GM12878 (cell line): ENCODE results near the gene SAMD4A. TPM values are rescaled to one million over a fixed set of nuclear protein-coding genes. Genes with fewer than 3 reads are reported as not detected.

ENCODE experiments used
- ATAC-seq: fragments of 200-7000 bp; cut with Tn5 transposase; 3 replicates; pipeline ENCODE4 v1.9.1; 2020; ENCODE audit warnings: mild to moderate bottlenecking, moderate library complexity
- BruUV-seq: library from RNA; stranded (reverse); fragments of 400-500 nt; replicated peaks from 2 replicates; lab custom pipeline; 2021; lab: Mats Ljungman, UMichigan
- CTCF ChIA-PET: fragments of 300-600 bp; sonication (Branson Sonifier 250); formaldehyde crosslinking; extraction: SDS; loops from one replicate; lab custom pipeline; 2021; ENCODE audit warnings: inconsistent platforms; lab: Yijun Ruan, JAX
- POLR2A ChIA-PET: fragments of 350-600 bp; formaldehyde crosslinking; extraction: SDS; loops from one replicate; lab custom pipeline; 2021; ENCODE audit warnings: inconsistent platforms; lab: Charles Lee
- RAD21 ChIA-PET: fragments of 300-600 bp; sonication (Branson Sonifier 250); formaldehyde crosslinking; loops from one replicate; lab custom pipeline; 2023; ENCODE audit warnings: antibody characterized with exemption; ENCODE audit not compliant: unreplicated experiment; lab: Charles Lee
- SMC1A ChIA-PET: fragments of 300-600 bp; sonication (Branson Sonifier 250); formaldehyde crosslinking; loops from one replicate; lab custom pipeline; 2023; ENCODE audit not compliant: unreplicated experiment, uncharacterized antibody; lab: Charles Lee
- DNase-seq: peaks from one replicate; pipeline ENCODE4 v3.0.0-alpha.2; 2011; ENCODE audit warnings: low read depth, low spot score
- FAIRE-seq: peaks from 3 replicates; lab custom pipeline; 2011; peaks lifted over from hg19 to GRCh38; lab: Jason Lieb, UNC
- H2AFZ ChIP-seq: 2 replicates; pipeline ENCODE4 v1.6.0; 2011; ENCODE audit warnings: low read depth, low read length, control low read depth; ENCODE audit not compliant: control insufficient read depth
- H3K27ac ChIP-seq: 2 replicates; pipeline ENCODE4 v1.5.1; 2011; ENCODE audit warnings: control low read depth; ENCODE audit not compliant: control insufficient read depth, insufficient read depth
- H3K27me3 ChIP-seq, 2 experiments: replicated peaks in 1 of 2; 2 replicates each; pipeline versions ENCODE4 v1.6.0 to v1.6.1; 2011; ENCODE audit warnings: low read length in 1 of 2; ENCODE audit not compliant: control insufficient read depth in 2 of 2, insufficient read depth in 2 of 2
- H3K36me3 ChIP-seq, 2 experiments: 2 replicates each; pipeline ENCODE4 v1.5.1; 2011; ENCODE audit warnings: low read length in 1 of 2; ENCODE audit not compliant: control insufficient read depth in 2 of 2, insufficient read depth in 2 of 2
- H3K4me1 ChIP-seq: 2 replicates; pipeline ENCODE4 v1.6.1; 2011; ENCODE audit warnings: mild to moderate bottlenecking, low read length, moderate library complexity, mixed read lengths; ENCODE audit not compliant: control insufficient read depth, insufficient read depth
- H3K4me2 ChIP-seq: 2 replicates; pipeline ENCODE4 v1.6.0; 2011; ENCODE audit warnings: control low read depth; ENCODE audit not compliant: control insufficient read depth, insufficient read depth
- H3K4me3 ChIP-seq: fragments of 200-600 bp; sonication (generic); 2 replicates; pipeline ENCODE4 v1.5.1; 2016
- H3K79me2 ChIP-seq: 2 replicates; pipeline ENCODE4 v1.6.0; 2011; ENCODE audit warnings: low read length; ENCODE audit not compliant: control insufficient read depth, insufficient read depth
- H3K9ac ChIP-seq: 2 replicates; pipeline ENCODE4 v1.8.0; 2011; ENCODE audit warnings: low read length, control low read depth, mixed read lengths; ENCODE audit not compliant: control insufficient read depth, insufficient read depth
- H3K9me3 ChIP-seq: replicated peaks from 3 replicates; pipeline ENCODE4 v1.5.1; 2011; ENCODE audit warnings: mild to moderate bottlenecking, low read length; ENCODE audit not compliant: control insufficient read depth, insufficient read depth
- H4K20me1 ChIP-seq: 2 replicates; pipeline ENCODE4 v1.6.0; 2011; ENCODE audit not compliant: control insufficient read depth, insufficient read depth
- ATF3 ChIP-seq: IDR thresholded peaks from 2 replicates; pipeline ENCODE4 v1.6.1; 2011; ENCODE audit warnings: low read depth, mild to moderate bottlenecking, low read length, moderate library complexity, borderline replicate concordance; ENCODE audit errors: extremely low read depth
- CEBPB ChIP-seq, 2 experiments: fragments of 150-350 bp in 1 of 2; IDR thresholded peaks; 2 replicates each; pipeline ENCODE4 v1.6.1; 2012 to 2014; ENCODE audit warnings: low read depth in 2 of 2, low read length in 2 of 2, borderline replicate concordance in 1 of 2, inconsistent platforms in 1 of 2
- CREB1 ChIP-seq: IDR thresholded peaks from 2 replicates; pipeline ENCODE4 v1.6.1; 2012; ENCODE audit warnings: low read depth, mild to moderate bottlenecking, inconsistent platforms
- CREM ChIP-seq: IDR thresholded peaks from 2 replicates; pipeline ENCODE4 v1.6.1; 2014; ENCODE audit warnings: antibody characterized with exemption, low read depth
- E2F8 ChIP-seq: fragments of 450-650 bp; IDR thresholded peaks from 2 replicates; pipeline ENCODE4 v1.6.1; 2018; ENCODE audit warnings: mild to moderate bottlenecking, low read depth, moderate library complexity; ENCODE audit not compliant: partially characterized antibody
- EP300 ChIP-seq, 2 experiments: fragments of 150-350 bp in 1 of 2; IDR thresholded peaks; 2 replicates each; pipeline ENCODE4 v1.6.1; 2011 to 2012; ENCODE audit warnings: low read depth in 2 of 2, low read length in 2 of 2, borderline replicate concordance in 1 of 2, improper control_type of control experiment in 1 of 2, inconsistent platforms in 1 of 2; ENCODE audit not compliant: control insufficient read depth in 1 of 2
- GATAD2B ChIP-seq: fragments of 450-650 bp; conservative IDR thresholded peaks from 2 replicates; pipeline ENCODE4 v1.6.1; 2017; ENCODE audit warnings: low read depth, mild to moderate bottlenecking, moderate library complexity
- KAT2A ChIP-seq: conservative IDR thresholded peaks from 2 replicates; pipeline ENCODE4 v1.6.1; 2011; ENCODE audit warnings: low read depth, low read length; ENCODE audit not compliant: control insufficient read depth
- MXI1 ChIP-seq: fragments of 150-350 bp; IDR thresholded peaks from 2 replicates; pipeline ENCODE4 v1.6.1; 2011; ENCODE audit warnings: low read depth, mild to moderate bottlenecking, inconsistent platforms, low read length, improper control_type of control experiment
- NFXL1 ChIP-seq: fragments of 450-650 bp; IDR thresholded peaks from 2 replicates; pipeline ENCODE4 v1.6.1; 2017; ENCODE audit warnings: antibody characterized with exemption, mild to moderate bottlenecking, borderline replicate concordance
- RB1 ChIP-seq: fragments of 450-650 bp; formaldehyde crosslinking; IDR thresholded peaks from 2 replicates; pipeline ENCODE4 v1.6.1; 2017; ENCODE audit warnings: mild to moderate bottlenecking, borderline replicate concordance
- RELB ChIP-seq: fragments of 450-650 bp; IDR thresholded peaks from 2 replicates; pipeline ENCODE4 v1.6.1; 2017; ENCODE audit warnings: low read depth, mild to moderate bottlenecking, moderate library complexity
- WGBS: methylation state at CpG from one replicate; pipeline ENCODE4 v1.1.6; 2016; ENCODE audit warnings: low lambda C conversion rate; ENCODE audit not compliant: insufficient replicate concordance, insufficient coverage; ENCODE audit errors: missing lambda C conversion rate; 5-methylcytosine and 5-hydroxymethylcytosine counted together
- in situ Hi-C: fragments of 300-500 bp; cut with MboI; formaldehyde crosslinking; loops from 9 replicates; pipeline ENCODE4 v1.14.3; 2018; ENCODE audit warnings: mixed read lengths
- intact Hi-C: fragments of 100-400 bp; cut with micrococcal nuclease; formaldehyde crosslinking; loops from one replicate; pipeline ENCODE4 v1.14.2; 2022; ENCODE audit not compliant: unreplicated experiment
- polyA plus RNA-seq, 11 experiments: library from polyadenylated mRNA; depleted of rRNA in 4 of 11; unstranded in 6 of 11; stranded (reverse) in 5 of 11; fragments of >200 nt; fragmentation: Nextera tagmentation in 4 of 11; fragmentation: Illumina TruSeq in 1 of 11; extraction: Ambion mirVana in 4 of 11; extraction: Trizol in 1 of 11; gene quantifications; 1 replicate in 1 of 11; 2 replicates in 10 of 11; pipeline versions ENCODE4 v1.2.1 to v1.2.3, GENCODE V29; 2011 to 2016; ENCODE audit warnings: inconsistent platforms in 2 of 11, missing spikeins in 2 of 11, low read depth in 1 of 11
- total RNA-seq, 4 experiments: library from RNA; depleted of rRNA in 3 of 4; stranded (reverse); fragments of >200 nt in 3 of 4; fragmentation: Illumina TruSeq in 1 of 4; extraction: Trizol in 1 of 4; gene quantifications; 2 replicates each; pipeline versions ENCODE4 v1.2.1 to v1.2.3, GENCODE V29; 2013 to 2021
- TF ChIP-seq, protein P1 (sequence below): fragments of 150-350 bp; IDR thresholded peaks from 2 replicates; pipeline ENCODE4 v1.6.1; 2016; ENCODE audit warnings: low read depth, low read length

Gene SAMD4A
- total and polyA plus RNA-seq, 10 of the 15 experiments (the other 5 are each of a cell fraction or from before 2014, with no cell fraction given), result 0.05 to 0.56 (median 0.31) TPM

DNA sequence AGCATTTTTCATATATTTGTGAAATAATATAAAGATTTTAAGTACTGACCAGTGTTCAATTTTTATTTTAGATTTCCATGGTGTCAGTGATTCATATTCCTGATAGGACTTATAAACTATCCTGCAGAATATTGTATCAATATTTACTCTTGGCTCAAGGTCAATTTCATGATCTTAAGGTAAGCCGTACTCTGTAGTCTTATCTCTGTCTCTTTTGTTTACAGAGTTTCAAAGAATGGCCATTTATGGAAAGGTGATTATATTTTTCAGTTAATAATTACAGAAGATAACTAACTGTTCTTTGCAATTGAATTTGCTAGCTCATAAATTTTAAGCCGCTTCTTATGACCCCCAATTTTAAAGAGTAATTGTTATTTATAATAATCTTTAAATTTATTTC is 29.3 kb upstream of the SAMD4A start (continued):
- TF ChIP-seq, protein P1, sequence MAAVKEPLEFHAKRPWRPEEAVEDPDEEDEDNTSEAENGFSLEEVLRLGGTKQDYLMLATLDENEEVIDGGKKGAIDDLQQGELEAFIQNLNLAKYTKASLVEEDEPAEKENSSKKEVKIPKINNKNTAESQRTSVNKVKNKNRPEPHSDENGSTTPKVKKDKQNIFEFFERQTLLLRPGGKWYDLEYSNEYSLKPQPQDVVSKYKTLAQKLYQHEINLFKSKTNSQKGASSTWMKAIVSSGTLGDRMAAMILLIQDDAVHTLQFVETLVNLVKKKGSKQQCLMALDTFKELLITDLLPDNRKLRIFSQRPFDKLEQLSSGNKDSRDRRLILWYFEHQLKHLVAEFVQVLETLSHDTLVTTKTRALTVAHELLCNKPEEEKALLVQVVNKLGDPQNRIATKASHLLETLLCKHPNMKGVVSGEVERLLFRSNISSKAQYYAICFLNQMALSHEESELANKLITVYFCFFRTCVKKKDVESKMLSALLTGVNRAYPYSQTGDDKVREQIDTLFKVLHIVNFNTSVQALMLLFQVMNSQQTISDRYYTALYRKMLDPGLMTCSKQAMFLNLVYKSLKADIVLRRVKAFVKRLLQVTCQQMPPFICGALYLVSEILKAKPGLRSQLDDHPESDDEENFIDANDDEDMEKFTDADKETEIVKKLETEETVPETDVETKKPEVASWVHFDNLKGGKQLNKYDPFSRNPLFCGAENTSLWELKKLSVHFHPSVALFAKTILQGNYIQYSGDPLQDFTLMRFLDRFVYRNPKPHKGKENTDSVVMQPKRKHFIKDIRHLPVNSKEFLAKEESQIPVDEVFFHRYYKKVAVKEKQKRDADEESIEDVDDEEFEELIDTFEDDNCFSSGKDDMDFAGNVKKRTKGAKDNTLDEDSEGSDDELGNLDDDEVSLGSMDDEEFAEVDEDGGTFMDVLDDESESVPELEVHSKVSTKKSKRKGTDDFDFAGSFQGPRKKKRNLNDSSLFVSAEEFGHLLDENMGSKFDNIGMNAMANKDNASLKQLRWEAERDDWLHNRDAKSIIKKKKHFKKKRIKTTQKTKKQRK, result no peak

- ChIA-PET CTCF (interaction anchor here (1.0 to 1.6 kb wide), 3 partner anchors 16 to 235 kb away, joined by 3 to 4 read pairs (median 3); partner anchors contain the start of gene CGRRF1), POLR2A (interaction anchor here (0.6 kb wide), 1 partner anchor 376 kb away, joined by 3 read pairs; no protein-coding TSS in a partner anchor), RAD21 (interaction anchor here (1.2 kb wide), 1 partner anchor 28 kb away, joined by 3 read pairs; the partner anchor contains the start of gene CGRRF1), SMC1A (interaction anchor here (1.4 kb wide), 1 partner anchor 11 kb away, joined by 4 read pairs; no protein-coding TSS in a partner anchor)
- Histone ChIP-seq H3K27ac (no peak overlapping the region), H3K79me2 (no peaks in the 10 kb centered on the region), H3K9me3 (no peaks in the 10 kb centered on the region), H4K20me1 (no peaks in the 10 kb centered on the region), H3K4me1 (peaks cover 3% of the 10 kb centered on the region; the same call in 1 of the 2 replicates), H3K4me2 (no peak overlapping the region), H2AFZ (no peak overlapping the region), H3K9ac (no peak overlapping the region), H3K4me3 (no peak overlapping the region), H3K36me3 (no peaks in the 10 kb centered on the region; a peak in 1 of 4 replicates), H3K27me3 (no peaks in the 10 kb centered on the region)
- no peak for DNase-seq
- 97% methylated on average over 3 of the region's 3 CpGs for WGBS
- ATAC-seq, result no peak
- intact Hi-C loops, result no loop called here
- BruUV-seq, result no TSS peak
- no peak for FAIRE-seq
- in situ Hi-C loops, result no loop called here
- no peak for TF ChIP-seq KAT2A
- no peak for TF ChIP-seq RELB
- TF ChIP-seq CREB1, result no peak
- no peak for TF ChIP-seq GATAD2B
- no peak for TF ChIP-seq ATF3
- no peak for TF ChIP-seq CREM
- no peak for TF ChIP-seq NFXL1
- TF ChIP-seq RB1, result no peak
- no peak for TF ChIP-seq EP300 (IDR thresholded peaks at IDR 0.05; ENCODE audit: borderline replicate concordance in 1 of 2, control insufficient read depth in 1 of 2, low read depth in 2 of 2, low read length in 2 of 2)
- no peak for TF ChIP-seq CEBPB (IDR thresholded peaks at IDR 0.05; ENCODE audit: borderline replicate concordance in 1 of 2, low read depth in 2 of 2, low read length in 2 of 2)
- no peak for TF ChIP-seq MXI1
- no peak for TF ChIP-seq E2F8
These were observed 28.9 kb upstream of the SAMD4A start for GRCh38 chr14:54538055-54538454.
